HG02970 (cell line): Measurements from ENCODE around the gene CAPN13.
"Not testable (repeated sequence)": the region's sequence is repeated elsewhere in the genome, so short reads cannot be mapped to it uniquely, and the experiment has no call there.

ENCODE experiments used
- ATAC-seq: cut with Tn5 transposase; IDR thresholded peaks from one replicate; pipeline ENCODE4 v1.9.1; 2021; ENCODE audit warnings: mild to moderate bottlenecking, moderate library complexity, moderate number of reproducible peaks; ENCODE audit not compliant: unreplicated experiment, low FRiP score

Gene CAPN13

GRCh38 chr2:30707304-30707903, 99.8 kb downstream of the CAPN13 start:
- no peak for ATAC-seq

- no peak for ATAC-seq
Observed at GRCh38 chr2:30706534-30707303, 100.5 kb downstream of the CAPN13 start.

- ATAC-seq: no peak
Observed at GRCh38 chr2:30705711-30706533, 101.3 kb downstream of the CAPN13 start.

- no peak for ATAC-seq
Observed at GRCh38 chr2:30705056-30705455, 102.2 kb downstream of the CAPN13 start.

GRCh38 chr2:30704309-30705020, 102.8 kb downstream of the CAPN13 start:
- ATAC-seq: no peak

- ATAC-seq: no peak
Observed at GRCh38 chr2:30702694-30703093, 104.6 kb downstream of the CAPN13 start.

- ATAC-seq: no peak
Observed at GRCh38 chr2:30701782-30702181, 105.5 kb downstream of the CAPN13 start.

- ATAC-seq: not testable (repeated sequence)
Observed at GRCh38 chr2:30697242-30698103, 109.8 kb downstream of the CAPN13 start.

- no peak for ATAC-seq
Observed at GRCh38 chr2:30695749-30696148, 111.5 kb downstream of the CAPN13 start.

- ATAC-seq: no peak
Observed at GRCh38 chr2:30694286-30695055, 112.8 kb downstream of the CAPN13 start.

- no peak for ATAC-seq
Observed at GRCh38 chr2:30693821-30694281, 113.4 kb downstream of the CAPN13 start.

GRCh38 chr2:30692829-30693275, 114.4 kb downstream of the CAPN13 start:
- no peak for ATAC-seq

- no peak for ATAC-seq
Observed at GRCh38 chr2:30691948-30692828, 115.1 kb downstream of the CAPN13 start.

- no peak for ATAC-seq
Observed at GRCh38 chr2:30691091-30691947, 115.9 kb downstream of the CAPN13 start.

GRCh38 chr2:30690126-30690561, 117.1 kb downstream of the CAPN13 start:
- ATAC-seq: no peak

- no peak for ATAC-seq
Observed at GRCh38 chr2:30689496-30690125, 117.6 kb downstream of the CAPN13 start.
